HL-60 (cell line): Measurements from ENCODE around the gene MARCHF9.

Source experiments
- DNase-seq, 2 experiments: peaks; one replicate each; pipeline ENCODE4 v3.0.0-alpha.2; 2010 to 2020; ENCODE audit warnings: low read depth in 1 of 2, low spot score in 1 of 2
- H3K27ac ChIP-seq: fragments of 250-450 bp; sonication (Bioruptor Pico); replicated peaks from 2 replicates; pipeline ENCODE4 v1.5.1; 2020; ENCODE audit warnings: mild to moderate bottlenecking, moderate library complexity
- H3K27me3 ChIP-seq: fragments of 250-450 bp; sonication (Bioruptor Pico); 2 replicates; pipeline ENCODE4 v1.5.1; 2021; ENCODE audit warnings: mild to moderate bottlenecking, moderate library complexity; ENCODE audit not compliant: insufficient read depth, poor library complexity, severe bottlenecking
- H3K4me3 ChIP-seq: replicated peaks from 2 replicates; pipeline ENCODE4 v1.5.1; 2011; ENCODE audit warnings: mild to moderate bottlenecking, control low read depth, low read length; ENCODE audit not compliant: insufficient read depth
- GABPA ChIP-seq: IDR thresholded peaks from 2 replicates; pipeline ENCODE4 v1.6.1; 2012; ENCODE audit warnings: low read depth
- POLR2AphosphoS5 ChIP-seq: IDR thresholded peaks from 2 replicates; pipeline ENCODE4 v1.6.1; 2012; ENCODE audit warnings: low read depth
- SPI1 ChIP-seq: IDR thresholded peaks from 2 replicates; pipeline ENCODE4 v1.6.1; 2012; ENCODE audit warnings: low read depth, mild to moderate bottlenecking, borderline replicate concordance
- TF ChIP-seq, protein P1 (sequence below): IDR thresholded peaks from 2 replicates; pipeline ENCODE4 v1.6.1; 2012; ENCODE audit warnings: low read depth; ENCODE audit not compliant: insufficient replicate concordance
- TF ChIP-seq, protein P2 (sequence below): IDR thresholded peaks from one replicate; pipeline ENCODE4 v1.5.1; 2011; ENCODE audit warnings: low read length, control low read depth, inconsistent platforms; ENCODE audit not compliant: insufficient read depth

The MARCHF9 gene

GRCh38 chr12:57770734-57771133 is 15.8 kb downstream of the MARCHF9 start:
- Histone ChIP-seq H3K4me3 (peak overlapping the region; percentile 79), H3K27me3 (peaks cover 13% of the 10 kb centered on the region), H3K27ac (peak overlapping the region; percentile 96)
- no peak for TF ChIP-seq POLR2AphosphoS5
- TF ChIP-seq, protein P1, sequence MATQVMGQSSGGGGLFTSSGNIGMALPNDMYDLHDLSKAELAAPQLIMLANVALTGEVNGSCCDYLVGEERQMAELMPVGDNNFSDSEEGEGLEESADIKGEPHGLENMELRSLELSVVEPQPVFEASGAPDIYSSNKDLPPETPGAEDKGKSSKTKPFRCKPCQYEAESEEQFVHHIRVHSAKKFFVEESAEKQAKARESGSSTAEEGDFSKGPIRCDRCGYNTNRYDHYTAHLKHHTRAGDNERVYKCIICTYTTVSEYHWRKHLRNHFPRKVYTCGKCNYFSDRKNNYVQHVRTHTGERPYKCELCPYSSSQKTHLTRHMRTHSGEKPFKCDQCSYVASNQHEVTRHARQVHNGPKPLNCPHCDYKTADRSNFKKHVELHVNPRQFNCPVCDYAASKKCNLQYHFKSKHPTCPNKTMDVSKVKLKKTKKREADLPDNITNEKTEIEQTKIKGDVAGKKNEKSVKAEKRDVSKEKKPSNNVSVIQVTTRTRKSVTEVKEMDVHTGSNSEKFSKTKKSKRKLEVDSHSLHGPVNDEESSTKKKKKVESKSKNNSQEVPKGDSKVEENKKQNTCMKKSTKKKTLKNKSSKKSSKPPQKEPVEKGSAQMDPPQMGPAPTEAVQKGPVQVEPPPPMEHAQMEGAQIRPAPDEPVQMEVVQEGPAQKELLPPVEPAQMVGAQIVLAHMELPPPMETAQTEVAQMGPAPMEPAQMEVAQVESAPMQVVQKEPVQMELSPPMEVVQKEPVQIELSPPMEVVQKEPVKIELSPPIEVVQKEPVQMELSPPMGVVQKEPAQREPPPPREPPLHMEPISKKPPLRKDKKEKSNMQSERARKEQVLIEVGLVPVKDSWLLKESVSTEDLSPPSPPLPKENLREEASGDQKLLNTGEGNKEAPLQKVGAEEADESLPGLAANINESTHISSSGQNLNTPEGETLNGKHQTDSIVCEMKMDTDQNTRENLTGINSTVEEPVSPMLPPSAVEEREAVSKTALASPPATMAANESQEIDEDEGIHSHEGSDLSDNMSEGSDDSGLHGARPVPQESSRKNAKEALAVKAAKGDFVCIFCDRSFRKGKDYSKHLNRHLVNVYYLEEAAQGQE, result no peak
- no peak for TF ChIP-seq GABPA
- TF ChIP-seq, protein P2, sequence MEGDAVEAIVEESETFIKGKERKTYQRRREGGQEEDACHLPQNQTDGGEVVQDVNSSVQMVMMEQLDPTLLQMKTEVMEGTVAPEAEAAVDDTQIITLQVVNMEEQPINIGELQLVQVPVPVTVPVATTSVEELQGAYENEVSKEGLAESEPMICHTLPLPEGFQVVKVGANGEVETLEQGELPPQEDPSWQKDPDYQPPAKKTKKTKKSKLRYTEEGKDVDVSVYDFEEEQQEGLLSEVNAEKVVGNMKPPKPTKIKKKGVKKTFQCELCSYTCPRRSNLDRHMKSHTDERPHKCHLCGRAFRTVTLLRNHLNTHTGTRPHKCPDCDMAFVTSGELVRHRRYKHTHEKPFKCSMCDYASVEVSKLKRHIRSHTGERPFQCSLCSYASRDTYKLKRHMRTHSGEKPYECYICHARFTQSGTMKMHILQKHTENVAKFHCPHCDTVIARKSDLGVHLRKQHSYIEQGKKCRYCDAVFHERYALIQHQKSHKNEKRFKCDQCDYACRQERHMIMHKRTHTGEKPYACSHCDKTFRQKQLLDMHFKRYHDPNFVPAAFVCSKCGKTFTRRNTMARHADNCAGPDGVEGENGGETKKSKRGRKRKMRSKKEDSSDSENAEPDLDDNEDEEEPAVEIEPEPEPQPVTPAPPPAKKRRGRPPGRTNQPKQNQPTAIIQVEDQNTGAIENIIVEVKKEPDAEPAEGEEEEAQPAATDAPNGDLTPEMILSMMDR, result no peak
- TF ChIP-seq SPI1, result no peak
- no peak for DNase-seq

DNA sequence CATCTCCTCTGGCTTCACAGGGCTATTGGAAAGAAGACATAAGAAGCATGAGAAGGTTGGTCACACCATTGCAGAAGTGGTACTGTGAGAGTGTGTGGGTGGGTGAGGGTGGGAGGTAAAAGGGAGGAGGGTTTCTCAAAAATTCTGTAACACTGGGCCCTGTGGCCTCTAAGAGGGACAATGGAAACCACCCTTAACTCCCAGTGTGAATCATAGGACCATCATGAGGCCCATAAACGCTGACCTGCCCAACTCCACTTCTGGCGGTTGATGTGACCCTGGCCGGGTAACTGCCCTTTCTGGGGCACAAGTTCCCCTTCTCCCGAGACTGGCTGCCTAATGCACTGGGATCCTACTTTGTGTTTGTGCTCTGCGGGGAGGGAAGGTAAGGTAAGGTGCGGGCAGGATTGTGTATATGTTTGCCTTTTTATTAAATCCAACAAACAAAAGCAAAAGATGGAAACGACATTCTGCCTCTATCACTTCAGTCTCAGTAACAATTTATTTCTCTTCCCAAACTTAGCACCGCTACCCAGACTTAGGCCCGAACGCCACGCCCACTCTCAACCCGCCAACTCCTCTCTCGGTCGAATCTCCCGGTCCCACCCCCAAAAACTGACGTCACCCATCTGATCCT is 16.5 kb downstream of the MARCHF9 start:
- DNase-seq, result peak; percentile 91 to 96
- H3K4me3 ChIP-seq, result peak overlapping the region; percentile 79
- H3K27me3 ChIP-seq, result peaks cover 6% of the 10 kb centered on the region
- TF ChIP-seq, protein P1, result no peak
- no peak for TF ChIP-seq POLR2AphosphoS5
- TF ChIP-seq SPI1, result no peak
- no peak for TF ChIP-seq GABPA
- TF ChIP-seq, protein P2, result no peak
- H3K27ac ChIP-seq, result peak overlapping the region; percentile 96

GRCh38 chr12:57771873-57772428 is 17.0 kb downstream of the MARCHF9 start, which contains the start of gene METTL1:
Gene METTL1, minus strand, starts transcription at chr12:57772105. Its CDS starts 22 bp downstream, at chr12:57772083.
- peak; percentile 95 to 98 for DNase-seq
- H3K4me3 ChIP-seq, result peak within 1 kb of the TSS; percentile 79
- peak within 1 kb of the TSS; percentile 96 for H3K27ac ChIP-seq
- TF ChIP-seq SPI1 (no peak), POLR2AphosphoS5 (peak; percentile 93), GABPA (no peak)
- TF ChIP-seq, protein P2, result no peak
- TF ChIP-seq, protein P1, result peak; percentile 76
- H3K27me3 ChIP-seq, result peaks cover 1% of the 10 kb centered on the region
